GM12872 (cell line): ENCODE measurements around the gene KPTN.

Experiments
- CTCF ChIP-seq: IDR thresholded peaks from 3 replicates; pipeline ENCODE4 v1.5.1; 2011; ENCODE audit warnings: low read depth, mild to moderate bottlenecking, low read length, moderate library complexity; ENCODE audit not compliant: insufficient read depth

The KPTN gene

GRCh38 chr19:47469719-47470118 lies 14.3 kb downstream of the KPTN start:
- no peak for TF ChIP-seq CTCF

GRCh38 chr19:47469363-47469700 lies 14.7 kb downstream of the KPTN start:
- no peak for TF ChIP-seq CTCF

GRCh38 chr19:47467914-47468313 lies 16.1 kb downstream of the KPTN start:
- TF ChIP-seq CTCF = no peak

GRCh38 chr19:47465957-47466356 lies 18.1 kb downstream of the KPTN start:
- no peak for TF ChIP-seq CTCF

- TF ChIP-seq CTCF = no peak
Measured at GRCh38 chr19:47464675-47465419, 19.2 kb downstream of the KPTN start.

GRCh38 chr19:47461876-47462275 lies 22.1 kb downstream of the KPTN start:
- TF ChIP-seq CTCF = no peak

GRCh38 chr19:47459477-47459876 lies 24.5 kb downstream of the KPTN start:
- no peak for TF ChIP-seq CTCF
